Esophagus squamous epithelium (tissue), 4 donors: ENCODE results near the gene PYGB.

Source experiments
- POLR2A ChIP-seq, 4 donors: fragments of 450-650 bp; IDR thresholded peaks; one replicate each; pipeline ENCODE4 v1.6.1; 2017; ENCODE audit warnings: antibody characterized with exemption in 4 of 4, mild to moderate bottlenecking in 4 of 4, moderate library complexity in 3 of 4
- TF ChIP-seq, protein P1 (sequence below), 6 experiments: fragments of 450-650 bp in 4 of 6; fragments of 200-600 bp in 2 of 6; sonication (generic) in 2 of 6; IDR thresholded peaks; one replicate each; pipeline ENCODE4 v1.5.1; 2016 to 2019; ENCODE audit warnings: antibody characterized with exemption in 6 of 6, mild to moderate bottlenecking in 4 of 6, moderate library complexity in 4 of 6

DNA sequence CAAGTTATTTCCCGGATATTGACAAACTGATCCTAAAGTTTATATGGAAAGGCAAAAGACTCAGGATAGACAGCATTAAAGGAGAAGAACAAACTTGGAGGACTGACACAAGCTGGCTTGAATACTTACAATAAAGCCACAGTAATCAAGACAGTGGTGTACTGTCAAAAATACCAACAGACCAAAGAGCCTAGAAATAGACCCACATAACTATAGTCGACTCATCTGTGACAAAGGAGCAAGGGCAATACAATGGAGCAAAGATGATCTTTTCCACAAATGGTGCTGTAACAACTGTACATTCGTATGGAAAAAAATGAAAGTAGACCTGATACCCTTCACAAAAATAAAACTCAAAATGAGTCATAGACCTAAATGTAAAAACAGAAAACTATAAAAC, 96.7 kb downstream of the PYGB start:
- TF ChIP-seq POLR2A (IDR thresholded peaks at IDR 0.05), result no peak
- TF ChIP-seq, protein P1, sequence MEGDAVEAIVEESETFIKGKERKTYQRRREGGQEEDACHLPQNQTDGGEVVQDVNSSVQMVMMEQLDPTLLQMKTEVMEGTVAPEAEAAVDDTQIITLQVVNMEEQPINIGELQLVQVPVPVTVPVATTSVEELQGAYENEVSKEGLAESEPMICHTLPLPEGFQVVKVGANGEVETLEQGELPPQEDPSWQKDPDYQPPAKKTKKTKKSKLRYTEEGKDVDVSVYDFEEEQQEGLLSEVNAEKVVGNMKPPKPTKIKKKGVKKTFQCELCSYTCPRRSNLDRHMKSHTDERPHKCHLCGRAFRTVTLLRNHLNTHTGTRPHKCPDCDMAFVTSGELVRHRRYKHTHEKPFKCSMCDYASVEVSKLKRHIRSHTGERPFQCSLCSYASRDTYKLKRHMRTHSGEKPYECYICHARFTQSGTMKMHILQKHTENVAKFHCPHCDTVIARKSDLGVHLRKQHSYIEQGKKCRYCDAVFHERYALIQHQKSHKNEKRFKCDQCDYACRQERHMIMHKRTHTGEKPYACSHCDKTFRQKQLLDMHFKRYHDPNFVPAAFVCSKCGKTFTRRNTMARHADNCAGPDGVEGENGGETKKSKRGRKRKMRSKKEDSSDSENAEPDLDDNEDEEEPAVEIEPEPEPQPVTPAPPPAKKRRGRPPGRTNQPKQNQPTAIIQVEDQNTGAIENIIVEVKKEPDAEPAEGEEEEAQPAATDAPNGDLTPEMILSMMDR (IDR thresholded peaks at IDR 0.05), result no peak
